Tibial nerve (tissue), 4 donors: Measurements from ENCODE around the gene MBD3L2. TPM values are rescaled to one million over a fixed set of nuclear protein-coding genes. Genes with fewer than 3 reads are reported as not detected.
"Not testable (repeated sequence)": the region's sequence is repeated elsewhere in the genome, so short reads cannot be mapped to it uniquely, and the experiment has no call there.

ENCODE experiments used
- DNase-seq, 2 donors: peaks; one replicate each; pipeline ENCODE4 v3.0.0-alpha.2; 2019; ENCODE audit warnings: low spot score in 2 of 2
- H3K27ac ChIP-seq, 4 donors: fragments of 200-600 bp; sonication (generic) in 3 of 4; one replicate each; pipeline ENCODE4 v1.5.1; 2017 to 2019; ENCODE audit warnings: mild to moderate bottlenecking in 1 of 4
- H3K27me3 ChIP-seq, 2 donors: fragments of 200-600 bp; sonication (generic) in 1 of 2; one replicate each; pipeline versions ENCODE4 v1.5.1 to v1.6.0; 2017 to 2019
- H3K36me3 ChIP-seq, 3 donors: fragments of 200-600 bp; sonication (generic); one replicate each; pipeline ENCODE4 v1.5.1; 2018 to 2019
- H3K4me1 ChIP-seq, 4 donors: fragments of 200-600 bp; sonication (generic) in 3 of 4; one replicate each; pipeline ENCODE4 v1.5.1; 2017 to 2019
- H3K4me3 ChIP-seq, 4 donors: fragments of 200-600 bp; sonication (generic) in 3 of 4; one replicate each; pipeline ENCODE4 v1.5.1; 2017 to 2019; ENCODE audit warnings: mild to moderate bottlenecking in 1 of 4, moderate library complexity in 1 of 4
- H3K9me3 ChIP-seq, 4 donors: fragments of 200-600 bp; sonication (generic) in 3 of 4; one replicate each; pipeline ENCODE4 v1.5.1; 2017 to 2019
- CTCF ChIP-seq, 5 experiments: fragments of 200-600 bp in 3 of 5; fragments of 450-650 bp in 2 of 5; sonication (generic) in 3 of 5; IDR thresholded peaks; one replicate each; pipeline ENCODE4 v1.5.1; 2016 to 2019; ENCODE audit warnings: antibody characterized with exemption in 5 of 5, mild to moderate bottlenecking in 3 of 5, moderate library complexity in 2 of 5
- EP300 ChIP-seq, 2 donors: sonication (generic); formaldehyde crosslinking; IDR thresholded peaks; one replicate each; pipeline ENCODE4 v1.6.1; 2017; ENCODE audit warnings: antibody characterized with exemption in 2 of 2, mild to moderate bottlenecking in 1 of 2
- POLR2A ChIP-seq, 2 donors: fragments of 450-650 bp; IDR thresholded peaks; one replicate each; pipeline ENCODE4 v1.6.1; 2017; ENCODE audit warnings: antibody characterized with exemption in 2 of 2, mild to moderate bottlenecking in 2 of 2, moderate library complexity in 2 of 2
- WGBS, 2 donors: methylation state at CpG; one replicate each; pipeline ENCODE4 v1.1.5; 2018; 5-methylcytosine and 5-hydroxymethylcytosine counted together
- total RNA-seq, 4 donors: library from RNA; depleted of rRNA; stranded (reverse); fragments of >200 nt; gene quantifications; one replicate each; pipeline ENCODE4 v1.1.0, GENCODE V29; 2016

MBD3L2 gene
- not detected for total RNA-seq

- not testable (repeated sequence) for H3K27ac ChIP-seq, DNase-seq, H3K36me3 ChIP-seq, H3K27me3 ChIP-seq, H3K4me3 ChIP-seq, H3K9me3 ChIP-seq, H3K4me1 ChIP-seq
- no CpG with 5 or more reads among the region's 7 CpGs for WGBS, 2 donors
Observed at GRCh38 chr19:7049021-7049420, at the start of gene MBD3L2. TSS of gene MBD3L2 (plus strand) at chr19:7049321. CDS start at chr19:7049374, 53 bp downstream.

GRCh38 chr19:6999933-7000332 is 49.2 kb upstream of the MBD3L2 start:
- Histone ChIP-seq H3K36me3 (no peaks in the 10 kb centered on the region), H3K4me1 (no peaks in the 10 kb centered on the region), H3K4me3 (no peak overlapping the region), H3K9me3 (peaks cover 0 to 3% (median 0%) of the 10 kb centered on the region in 4 donors), H3K27ac (no peak overlapping the region), H3K27me3 (no peaks in the 10 kb centered on the region)
- TF ChIP-seq CTCF (IDR thresholded peaks at IDR 0.05) = no peak
- no peak for TF ChIP-seq POLR2A (IDR thresholded peaks at IDR 0.05)
- no peak for TF ChIP-seq EP300 (IDR thresholded peaks at IDR 0.05)
- no peak for DNase-seq
- 66 to 75% methylated on average over 7 of the region's 7 CpGs for WGBS, 2 donors

GRCh38 chr19:7000333-7000732 is 48.8 kb upstream of the MBD3L2 start:
- H3K4me1 ChIP-seq = no peaks in the 10 kb centered on the region
- H3K27me3 ChIP-seq = no peaks in the 10 kb centered on the region
- H3K36me3 ChIP-seq = no peaks in the 10 kb centered on the region
- DNase-seq = no peak
- peaks cover 0 to 3% (median 0%) of the 10 kb centered on the region in 4 donors for H3K9me3 ChIP-seq
- no peak overlapping the region for H3K27ac ChIP-seq
- WGBS, 2 donors = 57 to 63% methylated on average over 3 of the region's 3 CpGs
- H3K4me3 ChIP-seq = no peak overlapping the region
- TF ChIP-seq EP300 (IDR thresholded peaks at IDR 0.05) (no peak), CTCF (IDR thresholded peaks at IDR 0.05) (no peak), POLR2A (IDR thresholded peaks at IDR 0.05) (no peak)

- Histone ChIP-seq H3K9me3 (peaks cover 0 to 3% (median 0%) of the 10 kb centered on the region in 4 donors), H3K4me3 (no peak overlapping the region), H3K27ac (no peak overlapping the region), H3K4me1 (no peaks in the 10 kb centered on the region), H3K36me3 (no peaks in the 10 kb centered on the region), H3K27me3 (no peaks in the 10 kb centered on the region)
- no peak for TF ChIP-seq EP300 (IDR thresholded peaks at IDR 0.05)
- TF ChIP-seq CTCF (IDR thresholded peaks at IDR 0.05) = no peak
- TF ChIP-seq POLR2A (IDR thresholded peaks at IDR 0.05) = no peak
- 38 to 67% methylated on average over 1 of the region's 1 CpG for WGBS, 2 donors
- DNase-seq = no peak
Observed at GRCh38 chr19:7000816-7001215, 48.3 kb upstream of the MBD3L2 start.

- 86 to 93% methylated on average over 18 of the region's 18 CpGs for WGBS, 2 donors
- no peaks in the 10 kb centered on the region for H3K27me3 ChIP-seq
- H3K4me1 ChIP-seq = no peaks in the 10 kb centered on the region
- TF ChIP-seq POLR2A (IDR thresholded peaks at IDR 0.05) = no peak
- H3K4me3 ChIP-seq = no peak overlapping the region
- no peak for DNase-seq
- no peaks in the 10 kb centered on the region for H3K36me3 ChIP-seq
- peaks cover 0 to 9% (median 0%) of the 10 kb centered on the region in 4 donors for H3K9me3 ChIP-seq
- H3K27ac ChIP-seq = no peak overlapping the region
Observed at GRCh38 chr19:7004313-7004931, 44.7 kb upstream of the MBD3L2 start.

GRCh38 chr19:7006135-7006704 is 42.9 kb upstream of the MBD3L2 start:
- no peaks in the 10 kb centered on the region for H3K4me1 ChIP-seq
- no peaks in the 10 kb centered on the region for H3K27me3 ChIP-seq
- H3K4me3 ChIP-seq = no peak overlapping the region
- H3K36me3 ChIP-seq = no peaks in the 10 kb centered on the region
- no peak overlapping the region for H3K27ac ChIP-seq
- 78 to 84% methylated on average over 6 to 11 of the region's 11 CpGs for WGBS, 2 donors
- DNase-seq = no peak
- peaks cover 0 to 9% (median 0%) of the 10 kb centered on the region in 4 donors for H3K9me3 ChIP-seq
- TF ChIP-seq EP300 (IDR thresholded peaks at IDR 0.05) (no peak), POLR2A (IDR thresholded peaks at IDR 0.05) (no peak), CTCF (IDR thresholded peaks at IDR 0.05) (no peak)
